Cerebellar nuclear complex (tissue), 1 donor: Measurements from ENCODE around the gene RHEB.

ENCODE experiments used
- DNase-seq, 2 experiments: peaks; one replicate each; lab custom pipeline; 2025; lab: John Stamatoyannopoulos, UW

The RHEB gene

GRCh38 chr7:151431768-151432311 is 87.9 kb downstream of the RHEB start:
- no peak for DNase-seq

- DNase-seq: no peak
These were observed 88.4 kb downstream of the RHEB start for GRCh38 chr7:151431281-151431767.

- no peak for DNase-seq
These were observed 89.1 kb downstream of the RHEB start for GRCh38 chr7:151430391-151431205.

GRCh38 chr7:151429560-151430331 is 89.9 kb downstream of the RHEB start:
- DNase-seq: no peak

GRCh38 chr7:151429237-151429559 is 90.5 kb downstream of the RHEB start:
- DNase-seq: no peak

- DNase-seq: no peak
These were observed 91.1 kb downstream of the RHEB start for GRCh38 chr7:151428378-151429236.

GRCh38 chr7:151427705-151428377 is 91.9 kb downstream of the RHEB start:
- no peak for DNase-seq

GRCh38 chr7:151426904-151427704 is 92.6 kb downstream of the RHEB start:
- no peak for DNase-seq

- DNase-seq: no peak
These were observed 93.2 kb downstream of the RHEB start for GRCh38 chr7:151426441-151426903.

DNA sequence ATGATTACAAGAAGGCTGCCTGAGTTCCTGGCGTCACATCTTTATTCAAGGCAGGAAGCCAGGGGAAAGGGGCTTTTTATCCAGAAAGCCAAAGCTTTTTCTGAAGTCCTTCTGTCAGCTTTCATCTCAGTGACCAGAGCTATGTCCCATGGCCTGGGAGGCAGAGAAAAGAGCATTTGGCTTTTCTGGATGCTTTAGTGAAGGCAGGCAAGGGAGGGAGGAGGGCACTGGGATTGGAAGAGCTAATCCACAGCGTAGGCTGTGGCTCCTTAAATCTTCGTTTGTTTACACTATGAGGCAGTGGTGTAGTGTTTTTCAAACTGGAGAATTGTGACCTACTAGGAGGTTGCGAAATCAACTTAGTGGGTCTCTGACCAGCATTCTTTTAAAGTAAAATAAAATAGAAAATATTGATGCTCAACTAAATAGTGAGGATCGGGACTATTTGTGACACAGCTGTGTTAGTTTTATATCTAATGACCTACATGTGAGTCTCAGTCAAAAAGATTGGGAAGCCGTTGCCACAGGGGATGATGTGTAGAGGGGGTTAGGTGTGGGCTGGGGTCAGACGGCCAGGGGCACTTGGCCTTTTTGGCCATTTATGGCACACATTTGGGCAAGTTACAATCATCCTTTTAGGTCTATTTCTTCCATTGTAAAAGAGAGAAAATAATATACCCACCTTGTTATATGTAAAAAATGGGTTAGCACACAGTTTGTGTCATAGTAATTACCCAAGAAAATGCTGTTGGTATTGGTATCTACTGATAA is 93.8 kb downstream of the RHEB start:
- DNase-seq: no peak

DNA sequence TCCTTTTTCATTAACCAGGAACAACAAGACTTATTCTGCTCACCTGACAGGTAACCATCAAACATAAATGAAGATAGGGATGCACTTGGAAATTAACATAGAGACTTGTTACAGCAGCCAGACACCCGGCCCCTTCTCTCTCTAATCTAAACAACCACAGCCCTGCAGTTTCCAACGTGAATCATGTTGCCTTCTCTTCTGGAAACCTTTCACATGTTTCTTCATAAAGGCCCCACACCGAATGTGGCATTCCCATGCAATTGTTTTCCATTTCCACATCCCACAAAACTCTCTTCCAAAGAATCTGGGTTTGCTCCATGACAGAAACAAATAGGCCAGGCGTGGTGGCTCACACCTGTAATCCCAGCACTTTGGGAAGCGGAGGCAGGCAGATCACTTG is 94.9 kb downstream of the RHEB start:
- no peak for DNase-seq

GRCh38 chr7:151423936-151424335 is 95.8 kb downstream of the RHEB start:
- no peak for DNase-seq

DNA sequence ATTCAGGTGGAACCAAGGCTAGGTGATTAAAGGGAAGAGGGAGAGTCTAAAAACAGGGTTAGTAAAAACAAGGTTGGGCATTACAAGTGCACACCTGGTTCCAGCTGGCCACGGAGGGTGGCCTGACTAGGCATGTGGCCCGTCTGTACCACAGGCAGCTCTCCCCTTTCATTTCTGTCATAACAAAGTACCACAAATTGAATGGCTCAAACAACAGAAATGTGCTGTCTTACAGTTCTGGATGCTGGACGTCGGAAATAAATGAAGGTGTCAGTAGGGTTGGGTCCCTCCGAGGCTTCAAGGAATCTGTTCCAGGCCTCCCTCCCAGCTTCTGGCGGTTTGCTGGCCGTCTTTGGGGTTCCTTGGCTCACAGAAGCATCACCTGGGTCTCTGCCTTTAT is 96.5 kb downstream of the RHEB start:
- no peak for DNase-seq

DNA sequence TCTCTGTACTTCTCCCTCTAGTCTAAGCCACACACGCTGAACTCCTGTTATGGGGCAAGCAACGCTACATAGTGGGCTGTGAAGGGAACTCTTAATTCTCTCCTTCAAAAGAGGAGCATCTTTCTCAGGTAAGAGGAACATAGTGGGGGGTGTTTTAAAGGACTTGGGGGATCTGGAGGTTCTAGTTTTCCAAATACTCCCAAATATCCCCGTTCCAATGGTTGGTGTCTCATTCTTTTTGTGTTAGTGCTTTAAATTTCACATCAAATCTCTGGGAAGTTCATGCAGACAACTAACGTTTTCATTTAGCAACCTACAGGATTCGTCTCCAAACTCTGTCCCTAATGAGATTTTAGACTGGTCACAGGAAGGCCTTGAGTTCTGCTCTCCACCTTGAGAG is 97.5 kb downstream of the RHEB start:
- DNase-seq: no peak

GRCh38 chr7:151420144-151420543 is 99.6 kb downstream of the RHEB start:
- no peak for DNase-seq

DNA sequence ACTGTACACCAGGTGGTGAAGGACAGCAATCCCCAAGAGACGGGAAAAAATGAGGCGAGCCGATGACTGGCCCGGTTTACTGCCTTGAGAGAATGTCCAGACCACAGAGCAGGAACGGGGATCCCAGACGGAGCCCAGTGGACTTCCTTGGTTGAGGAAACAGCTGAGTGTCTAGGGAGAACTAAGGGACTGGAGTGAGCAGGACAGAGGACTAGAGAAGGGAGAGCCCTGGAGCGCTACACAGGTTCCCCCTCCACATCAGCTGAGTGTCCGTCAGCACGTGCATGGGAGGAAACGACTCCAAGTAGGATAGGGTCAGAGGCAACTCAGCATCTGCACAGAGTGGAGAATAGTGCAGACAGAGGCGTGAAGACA is 102.8 kb downstream of the RHEB start:
- no peak for DNase-seq

GRCh38 chr7:151416112-151416940 is 103.4 kb downstream of the RHEB start:
- no peak for DNase-seq
